Measurements from ENCODE around the gene ARHGAP19.

The ARHGAP19 gene

GRCh38 chr10:97328646-97329453 lies 36.4 kb upstream of the ARHGAP19 start:
- H3K27me3 ChIP-seq (ENCODE audit: insufficient read depth, poor library complexity, severe bottlenecking): no peaks in the 10 kb centered on the region
- TF ChIP-seq CTCF (IDR thresholded peaks at IDR 0.05; ENCODE audit: insufficient read depth, low read length) (no peak), POLR2AphosphoS5 (IDR thresholded peaks at IDR 0.05; ENCODE audit: low read depth) (no peak)
- no peak for DNase-seq (ENCODE audit: low read depth in 1 of 2, low spot score in 1 of 2)
- H3K27ac ChIP-seq (replicated peaks): no peak overlapping the region
- no peak overlapping the region for H3K4me3 ChIP-seq (replicated peaks; ENCODE audit: insufficient read depth, low read length)

GRCh38 chr10:97327348-97328294 lies 35.2 kb upstream of the ARHGAP19 start:
- Histone ChIP-seq H3K4me3 (replicated peaks; ENCODE audit: insufficient read depth, low read length) (no peak overlapping the region), H3K27ac (replicated peaks) (no peak overlapping the region), H3K27me3 (ENCODE audit: insufficient read depth, poor library complexity, severe bottlenecking) (no peaks in the 10 kb centered on the region)
- no peak for TF ChIP-seq REST (IDR thresholded peaks at IDR 0.05; ENCODE audit: insufficient replicate concordance, low read depth)
- TF ChIP-seq POLR2AphosphoS5 (IDR thresholded peaks at IDR 0.05; ENCODE audit: low read depth): no peak
- no peak for TF ChIP-seq GABPA (IDR thresholded peaks at IDR 0.05; ENCODE audit: low read depth)
- TF ChIP-seq SPI1 (IDR thresholded peaks at IDR 0.05; ENCODE audit: borderline replicate concordance, low read depth): no peak
- no peak for TF ChIP-seq CTCF (IDR thresholded peaks at IDR 0.05; ENCODE audit: insufficient read depth, low read length)
- no peak for DNase-seq (ENCODE audit: low read depth in 1 of 2, low spot score in 1 of 2)

DNA sequence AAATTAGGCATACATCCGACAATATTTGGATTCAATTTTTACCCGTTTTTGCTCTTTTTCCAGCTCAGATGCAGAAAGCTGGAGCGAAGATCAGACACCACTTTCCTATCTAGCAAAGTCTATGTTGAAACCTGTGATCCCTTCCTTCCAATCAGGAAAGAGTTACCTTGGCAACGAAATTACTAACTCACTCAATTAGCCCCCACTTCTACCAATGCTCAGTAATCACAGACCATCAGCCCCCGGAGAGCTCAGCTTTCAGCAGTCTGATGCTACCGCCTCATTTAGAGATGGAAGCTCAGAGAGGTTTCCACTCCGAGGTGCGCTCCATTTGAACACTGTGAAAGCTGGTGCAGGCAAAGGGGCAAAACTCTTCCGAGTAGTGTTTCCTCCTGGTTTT lies 33.3 kb upstream of the ARHGAP19 start:
- no peak for DNase-seq (ENCODE audit: low read depth in 1 of 2, low spot score in 1 of 2)
- TF ChIP-seq GABPA (IDR thresholded peaks at IDR 0.05; ENCODE audit: low read depth) (no peak), CTCF (IDR thresholded peaks at IDR 0.05; ENCODE audit: insufficient read depth, low read length) (no peak), SPI1 (IDR thresholded peaks at IDR 0.05; ENCODE audit: borderline replicate concordance, low read depth) (no peak)
- H3K27ac ChIP-seq (replicated peaks): no peak overlapping the region
- no peaks in the 10 kb centered on the region for H3K27me3 ChIP-seq (ENCODE audit: insufficient read depth, poor library complexity, severe bottlenecking)
- no peak overlapping the region for H3K4me3 ChIP-seq (replicated peaks; ENCODE audit: insufficient read depth, low read length)

- DNase-seq (ENCODE audit: low read depth in 1 of 2, low spot score in 1 of 2): no peak
- Histone ChIP-seq H3K27me3 (ENCODE audit: insufficient read depth, poor library complexity, severe bottlenecking) (no peaks in the 10 kb centered on the region), H3K27ac (replicated peaks) (no peak overlapping the region), H3K4me3 (replicated peaks; ENCODE audit: insufficient read depth, low read length) (no peak overlapping the region)
- no peak for TF ChIP-seq SPI1 (IDR thresholded peaks at IDR 0.05; ENCODE audit: borderline replicate concordance, low read depth)
- TF ChIP-seq GABPA (IDR thresholded peaks at IDR 0.05; ENCODE audit: low read depth): no peak
- no peak for TF ChIP-seq CTCF (IDR thresholded peaks at IDR 0.05; ENCODE audit: insufficient read depth, low read length)
- TF ChIP-seq POLR2AphosphoS5 (IDR thresholded peaks at IDR 0.05; ENCODE audit: low read depth): no peak
- no peak for TF ChIP-seq REST (IDR thresholded peaks at IDR 0.05; ENCODE audit: insufficient replicate concordance, low read depth)
Measured at GRCh38 chr10:97323501-97323900, 31.1 kb upstream of the ARHGAP19 start.
